ENCODE results near the gene CBFA2T3. TPM values are rescaled to one million over a fixed set of nuclear protein-coding genes. Genes with fewer than 3 reads are reported as not detected.
A peak's percentile ranks its signal among the peaks of the same experiment; 100 is the strongest.

The CBFA2T3 gene
- total RNA-seq, 1 experiment from 2014 or later = 2.9 TPM

- Histone ChIP-seq H3K18ac (ENCODE audit: insufficient read length, low read depth, low read length) (no peak overlapping the region), H4K8ac (replicated peaks; ENCODE audit: insufficient read length, low read depth, low read length) (no peak overlapping the region), H2BK5ac (ENCODE audit: insufficient read length, low read length) (no peak overlapping the region), H2AK5ac (ENCODE audit: insufficient read length, low read length) (no peak overlapping the region), H3K79me1 (ENCODE audit: insufficient read depth, low read depth, low read length, poor library complexity, severe bottlenecking) (no peaks in the 10 kb centered on the region), H2BK12ac (ENCODE audit: insufficient read length, low read depth, low read length) (no peak overlapping the region), H4K91ac (ENCODE audit: insufficient read length, low read depth, low read length) (no peak overlapping the region), H4K20me1 (ENCODE audit: control insufficient read depth, insufficient read depth, insufficient read length) (no peaks in the 10 kb centered on the region), H3K4ac (ENCODE audit: low read depth, low read length) (no peak overlapping the region), H3K27me3 (ENCODE audit: insufficient read depth, low read length) (no peaks in the 10 kb centered on the region), H3K14ac (ENCODE audit: insufficient read depth, low read length) (no peak overlapping the region), H3T11ph (ENCODE audit: low read length) (no peak overlapping the region), H3K9ac (ENCODE audit: extremely low read depth, insufficient read length, low read length) (no peak overlapping the region), H4K5ac (ENCODE audit: insufficient read length, low read depth, low read length) (no peak overlapping the region), H3K4me1 (ENCODE audit: insufficient read depth, low read length) (no peaks in the 10 kb centered on the region), H3K79me2 (ENCODE audit: insufficient read depth, low read length) (no peaks in the 10 kb centered on the region), H2BK120ac (ENCODE audit: low read depth, low read length, poor library complexity, severe bottlenecking) (no peak overlapping the region), H3K23me2 (ENCODE audit: insufficient read length, low read depth, low read length, poor library complexity, severe bottlenecking) (no peaks in the 10 kb centered on the region), H3K27ac (ENCODE audit: insufficient read length, low read depth, low read length) (no peak overlapping the region), H3K56ac (ENCODE audit: insufficient read length, low read depth, low read length) (no peak overlapping the region), H3K23ac (ENCODE audit: insufficient read length, low read depth, low read length) (no peak overlapping the region), H3K9me3 (ENCODE audit: control insufficient read depth, low read depth, low read length) (no peaks in the 10 kb centered on the region), H2AFZ (ENCODE audit: low read length) (no peak overlapping the region), H2BK15ac (ENCODE audit: low read depth, low read length) (no peak overlapping the region), H3K4me2 (ENCODE audit: insufficient read depth, insufficient read length, low read length) (no peak overlapping the region), H2BK20ac (ENCODE audit: low read depth, low read length, poor library complexity, severe bottlenecking) (no peak overlapping the region)
- no CpG with 5 or more reads among the region's 40 CpGs for WGBS (ENCODE audit: extremely low coverage, insufficient read length, low lambda C conversion rate)
- TF ChIP-seq, protein P1, sequence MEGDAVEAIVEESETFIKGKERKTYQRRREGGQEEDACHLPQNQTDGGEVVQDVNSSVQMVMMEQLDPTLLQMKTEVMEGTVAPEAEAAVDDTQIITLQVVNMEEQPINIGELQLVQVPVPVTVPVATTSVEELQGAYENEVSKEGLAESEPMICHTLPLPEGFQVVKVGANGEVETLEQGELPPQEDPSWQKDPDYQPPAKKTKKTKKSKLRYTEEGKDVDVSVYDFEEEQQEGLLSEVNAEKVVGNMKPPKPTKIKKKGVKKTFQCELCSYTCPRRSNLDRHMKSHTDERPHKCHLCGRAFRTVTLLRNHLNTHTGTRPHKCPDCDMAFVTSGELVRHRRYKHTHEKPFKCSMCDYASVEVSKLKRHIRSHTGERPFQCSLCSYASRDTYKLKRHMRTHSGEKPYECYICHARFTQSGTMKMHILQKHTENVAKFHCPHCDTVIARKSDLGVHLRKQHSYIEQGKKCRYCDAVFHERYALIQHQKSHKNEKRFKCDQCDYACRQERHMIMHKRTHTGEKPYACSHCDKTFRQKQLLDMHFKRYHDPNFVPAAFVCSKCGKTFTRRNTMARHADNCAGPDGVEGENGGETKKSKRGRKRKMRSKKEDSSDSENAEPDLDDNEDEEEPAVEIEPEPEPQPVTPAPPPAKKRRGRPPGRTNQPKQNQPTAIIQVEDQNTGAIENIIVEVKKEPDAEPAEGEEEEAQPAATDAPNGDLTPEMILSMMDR (conservative IDR thresholded peaks at IDR 0.05) = no peak
- Mint-ChIP-seq H3K4me3 (no peak overlapping the region), H3K27me3 (ENCODE audit: low read depth) (no peaks in the 10 kb centered on the region), H3K27ac (peak overlapping the region in 1 of 3 experiments; percentile 82; a peak in 2 of 7 replicates), H3K9me3 (no peaks in the 10 kb centered on the region), H3K36me3 (ENCODE audit: insufficient read depth in 1 of 3, low read depth in 3 of 3) (peaks cover 4 to 11% (median 9%) of the 10 kb centered on the region in 3 experiments; a peak in 6 of 7 replicates), H3K4me1 (no peaks in the 10 kb centered on the region)
- no peak for DNase-seq
These were observed 135.3 kb downstream of the CBFA2T3 start for GRCh38 chr16:88841521-88842307.

Measured in H9 (cell line).